Measurements from ENCODE around the gene ZNF827.

DNA sequence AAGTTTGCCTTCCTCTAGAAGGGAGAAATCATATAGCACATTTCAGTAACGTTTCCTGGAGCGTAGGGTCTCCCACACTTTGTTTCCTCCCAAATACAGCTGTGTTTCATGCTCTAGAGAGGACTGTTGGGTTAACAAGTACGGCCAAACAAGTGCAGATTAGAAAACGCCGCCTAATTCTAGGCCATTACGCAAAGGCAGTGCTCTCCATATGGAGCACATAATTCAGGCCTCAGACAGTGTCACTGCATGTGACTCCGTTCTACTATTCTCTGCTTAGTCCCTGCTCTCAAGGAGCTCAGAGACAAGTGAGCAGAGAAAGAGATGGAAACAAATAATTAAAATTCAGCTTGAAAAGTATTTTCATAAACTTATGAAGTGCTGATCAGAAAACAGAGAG lies 11.6 kb downstream of the ZNF827 start:
- no peak for TF ChIP-seq ZBTB17 (CRISPR knock-in tag; IDR thresholded peaks at IDR 0.05)
- TF ChIP-seq, protein P1, sequence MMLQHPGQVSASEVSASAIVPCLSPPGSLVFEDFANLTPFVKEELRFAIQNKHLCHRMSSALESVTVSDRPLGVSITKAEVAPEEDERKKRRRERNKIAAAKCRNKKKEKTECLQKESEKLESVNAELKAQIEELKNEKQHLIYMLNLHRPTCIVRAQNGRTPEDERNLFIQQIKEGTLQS (IDR thresholded peaks at IDR 0.05), result no peak
- TF ChIP-seq, protein P1 (CRISPR knock-in tag; conservative IDR thresholded peaks at IDR 0.05), result no peak
- TF ChIP-seq NFIC (IDR thresholded peaks at IDR 0.05), result no peak
- TF ChIP-seq, protein P2, sequence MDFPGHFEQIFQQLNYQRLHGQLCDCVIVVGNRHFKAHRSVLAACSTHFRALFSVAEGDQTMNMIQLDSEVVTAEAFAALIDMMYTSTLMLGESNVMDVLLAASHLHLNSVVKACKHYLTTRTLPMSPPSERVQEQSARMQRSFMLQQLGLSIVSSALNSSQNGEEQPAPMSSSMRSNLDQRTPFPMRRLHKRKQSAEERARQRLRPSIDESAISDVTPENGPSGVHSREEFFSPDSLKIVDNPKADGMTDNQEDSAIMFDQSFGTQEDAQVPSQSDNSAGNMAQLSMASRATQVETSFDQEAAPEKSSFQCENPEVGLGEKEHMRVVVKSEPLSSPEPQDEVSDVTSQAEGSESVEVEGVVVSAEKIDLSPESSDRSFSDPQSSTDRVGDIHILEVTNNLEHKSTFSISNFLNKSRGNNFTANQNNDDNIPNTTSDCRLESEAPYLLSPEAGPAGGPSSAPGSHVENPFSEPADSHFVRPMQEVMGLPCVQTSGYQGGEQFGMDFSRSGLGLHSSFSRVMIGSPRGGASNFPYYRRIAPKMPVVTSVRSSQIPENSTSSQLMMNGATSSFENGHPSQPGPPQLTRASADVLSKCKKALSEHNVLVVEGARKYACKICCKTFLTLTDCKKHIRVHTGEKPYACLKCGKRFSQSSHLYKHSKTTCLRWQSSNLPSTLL (IDR thresholded peaks at IDR 0.05), result no peak
- no peak for TF ChIP-seq DPF2 (IDR thresholded peaks at IDR 0.05)
- TF ChIP-seq FOXM1 (IDR thresholded peaks at IDR 0.05; ENCODE audit: low read depth), result no peak
- TF ChIP-seq FOXM1 (CRISPR knock-in tag; IDR thresholded peaks at IDR 0.05; ENCODE audit: low read depth), result no peak
- TF ChIP-seq, protein P3, sequence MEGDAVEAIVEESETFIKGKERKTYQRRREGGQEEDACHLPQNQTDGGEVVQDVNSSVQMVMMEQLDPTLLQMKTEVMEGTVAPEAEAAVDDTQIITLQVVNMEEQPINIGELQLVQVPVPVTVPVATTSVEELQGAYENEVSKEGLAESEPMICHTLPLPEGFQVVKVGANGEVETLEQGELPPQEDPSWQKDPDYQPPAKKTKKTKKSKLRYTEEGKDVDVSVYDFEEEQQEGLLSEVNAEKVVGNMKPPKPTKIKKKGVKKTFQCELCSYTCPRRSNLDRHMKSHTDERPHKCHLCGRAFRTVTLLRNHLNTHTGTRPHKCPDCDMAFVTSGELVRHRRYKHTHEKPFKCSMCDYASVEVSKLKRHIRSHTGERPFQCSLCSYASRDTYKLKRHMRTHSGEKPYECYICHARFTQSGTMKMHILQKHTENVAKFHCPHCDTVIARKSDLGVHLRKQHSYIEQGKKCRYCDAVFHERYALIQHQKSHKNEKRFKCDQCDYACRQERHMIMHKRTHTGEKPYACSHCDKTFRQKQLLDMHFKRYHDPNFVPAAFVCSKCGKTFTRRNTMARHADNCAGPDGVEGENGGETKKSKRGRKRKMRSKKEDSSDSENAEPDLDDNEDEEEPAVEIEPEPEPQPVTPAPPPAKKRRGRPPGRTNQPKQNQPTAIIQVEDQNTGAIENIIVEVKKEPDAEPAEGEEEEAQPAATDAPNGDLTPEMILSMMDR (IDR thresholded peaks at IDR 0.05 in 2 of 3, conservative IDR thresholded peaks at IDR 0.05 in 1 of 3; ENCODE audit: insufficient read depth in 2 of 3, low read depth in 1 of 3, low read length in 3 of 3), result no peak
- TF ChIP-seq RBM17 (IDR thresholded peaks at IDR 0.05; ENCODE audit: borderline replicate concordance, low read depth, low read length), result no peak
- TF ChIP-seq, protein P4, sequence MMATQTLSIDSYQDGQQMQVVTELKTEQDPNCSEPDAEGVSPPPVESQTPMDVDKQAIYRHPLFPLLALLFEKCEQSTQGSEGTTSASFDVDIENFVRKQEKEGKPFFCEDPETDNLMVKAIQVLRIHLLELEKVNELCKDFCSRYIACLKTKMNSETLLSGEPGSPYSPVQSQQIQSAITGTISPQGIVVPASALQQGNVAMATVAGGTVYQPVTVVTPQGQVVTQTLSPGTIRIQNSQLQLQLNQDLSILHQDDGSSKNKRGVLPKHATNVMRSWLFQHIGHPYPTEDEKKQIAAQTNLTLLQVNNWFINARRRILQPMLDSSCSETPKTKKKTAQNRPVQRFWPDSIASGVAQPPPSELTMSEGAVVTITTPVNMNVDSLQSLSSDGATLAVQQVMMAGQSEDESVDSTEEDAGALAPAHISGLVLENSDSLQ (IDR thresholded peaks at IDR 0.05), result no peak
- no peak for TF ChIP-seq ZNF146 (CRISPR knock-in tag; IDR thresholded peaks at IDR 0.05; ENCODE audit: unreplicated experiment)

Measured in K562 (cell line).